Left lung (tissue), 14 donors: ENCODE data around the gene FSTL1. TPM values are rescaled to one million over a fixed set of nuclear protein-coding genes. Genes with fewer than 3 reads are reported as not detected.

Experiments used
- ATAC-seq: fragments of 200-7000 bp; cut with Tn5 transposase; one replicate; pipeline ENCODE4 v1.9.1; 2020; ENCODE audit warnings: moderate library complexity
- DNase-seq, 4 donors: peaks; one replicate each; pipeline ENCODE4 v3.0.0-alpha.2; 2013 to 2020
- H3K27ac ChIP-seq, 2 donors: fragments of 200-600 bp; sonication (generic) in 1 of 2; one replicate each; pipeline versions ENCODE4 v1.5.0 to v1.8.0; 2020 to 2021
- H3K27me3 ChIP-seq, 2 donors: fragments of 200-600 bp; sonication (generic) in 1 of 2; one replicate each; pipeline versions ENCODE4 v1.5.0 to v1.8.0; 2020 to 2021
- H3K36me3 ChIP-seq, 2 donors: fragments of 200-600 bp; sonication (generic) in 1 of 2; one replicate each; pipeline versions ENCODE4 v1.5.0 to v1.8.0; 2020 to 2021
- H3K4me1 ChIP-seq, 2 donors: fragments of 200-600 bp; one replicate each; pipeline ENCODE4 v1.8.0; 2021
- H3K4me3 ChIP-seq, 2 donors: fragments of 200-600 bp; sonication (generic) in 1 of 2; one replicate each; pipeline versions ENCODE4 v1.5.0 to v1.8.0; 2020 to 2021; ENCODE audit warnings: mild to moderate bottlenecking in 1 of 2
- H3K9me3 ChIP-seq, 2 donors: fragments of 200-600 bp; sonication (generic) in 1 of 2; one replicate each; pipeline versions ENCODE4 v1.5.0 to v1.8.0; 2020 to 2021
- CTCF ChIP-seq, 2 donors: fragments of 200-600 bp; sonication (generic) in 1 of 2; IDR thresholded peaks; one replicate each; pipeline versions ENCODE4 v1.5.0 to v1.8.0; 2021; ENCODE audit warnings: antibody characterized with exemption in 2 of 2
- intact Hi-C, 2 donors: fragments of 100-400 bp; cut with DNase I; formaldehyde crosslinking; loops; one replicate each; pipeline versions ENCODE4 v1.11.2 to v1.14.2; 2022
- long read RNA-seq, 12 donors: library from polyadenylated mRNA in 2 of 12; unstranded in 2 of 12; transcript quantifications; one replicate each; pipeline ENCODE4 v2.0.0 and lab custom pipeline, GENCODE V29; 2019 to 2026
- polyA plus RNA-seq, 6 donors: library from polyadenylated mRNA; unstranded; fragments of 120-200 nt; gene quantifications; one replicate each; pipeline ENCODE4 v1.2.1, GENCODE V29; 2013; ENCODE audit not compliant: insufficient read length in 6 of 6
- total RNA-seq, 2 donors: library from RNA; stranded (reverse); fragmentation: NEBNext Ultra II Directional; extraction: Animal tissue kit (Norgen Biotek cat#: 25700); gene quantifications; one replicate each; pipeline ENCODE4 v1.2.1, GENCODE V29; 2021
- donor health status: DM: no; HTN: yes; CAD: no.
- donor health status: DM: no; HTN: no; CAD: no.

Gene FSTL1, protein sequence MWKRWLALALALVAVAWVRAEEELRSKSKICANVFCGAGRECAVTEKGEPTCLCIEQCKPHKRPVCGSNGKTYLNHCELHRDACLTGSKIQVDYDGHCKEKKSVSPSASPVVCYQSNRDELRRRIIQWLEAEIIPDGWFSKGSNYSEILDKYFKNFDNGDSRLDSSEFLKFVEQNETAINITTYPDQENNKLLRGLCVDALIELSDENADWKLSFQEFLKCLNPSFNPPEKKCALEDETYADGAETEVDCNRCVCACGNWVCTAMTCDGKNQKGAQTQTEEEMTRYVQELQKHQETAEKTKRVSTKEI
- 100 to 1,000 TPM; 265 to 530 TPM for total RNA-seq
- polyA plus RNA-seq, result 100 to 1,000 TPM; 464 to 564 (median 529) TPM
- long read RNA-seq, donor 1, full-length matches to known transcripts, result 186 of 260 reads
- long read RNA-seq, donor 1, partial matches to known transcripts, result 40 of 260 reads
- long read RNA-seq, donor 1, other reads (novel, unspliced or antisense), result 34 of 260 reads
- long read RNA-seq, donor 2, full-length matches to known transcripts, result 147 of 207 reads
- long read RNA-seq, donor 2, partial matches to known transcripts, result 29 of 207 reads
- long read RNA-seq, donor 2, other reads (novel, unspliced or antisense), result 31 of 207 reads
- long read RNA-seq, donor 3, full-length matches to known transcripts, result 64 of 78 reads
- long read RNA-seq, donor 3, partial matches to known transcripts, result 9 of 78 reads
- long read RNA-seq, donor 3, other reads (novel, unspliced or antisense), result 5 of 78 reads
- long read RNA-seq, donor 4, full-length matches to known transcripts, result 24 of 49 reads
- long read RNA-seq, donor 4, partial matches to known transcripts, result 7 of 49 reads
- long read RNA-seq, donor 4, other reads (novel, unspliced or antisense), result 18 of 49 reads
- long read RNA-seq, donor 5, full-length matches to known transcripts, result 139 of 188 reads
- long read RNA-seq, donor 5, partial matches to known transcripts, result 16 of 188 reads
- long read RNA-seq, donor 5, other reads (novel, unspliced or antisense), result 33 of 188 reads
- long read RNA-seq, donor 6, full-length matches to known transcripts, result 95 of 120 reads
- long read RNA-seq, donor 6, partial matches to known transcripts, result 5 of 120 reads
- long read RNA-seq, donor 6, other reads (novel, unspliced or antisense), result 20 of 120 reads
- long read RNA-seq, donor 7, full-length matches to known transcripts, result 43 of 61 reads
- long read RNA-seq, donor 7, partial matches to known transcripts, result 7 of 61 reads
- long read RNA-seq, donor 7, other reads (novel, unspliced or antisense), result 11 of 61 reads
- long read RNA-seq, donor 8, full-length matches to known transcripts, result 95 of 127 reads
- long read RNA-seq, donor 8, partial matches to known transcripts, result 24 of 127 reads
- long read RNA-seq, donor 8, other reads (novel, unspliced or antisense), result 8 of 127 reads
- long read RNA-seq, donor 9, full-length matches to known transcripts, result 1 of 1 reads
- long read RNA-seq, donor 9, partial matches to known transcripts, result 0 of 1 reads
- long read RNA-seq, donor 9, other reads (novel, unspliced or antisense), result 0 of 1 reads
- long read RNA-seq, donor 10, full-length matches to known transcripts, result 9 of 10 reads
- long read RNA-seq, donor 10, partial matches to known transcripts, result 0 of 10 reads
- long read RNA-seq, donor 10, other reads (novel, unspliced or antisense), result 1 of 10 reads
- long read RNA-seq, donor 11, full-length matches to known transcripts, result 30 of 30 reads
- long read RNA-seq, donor 11, partial matches to known transcripts, result 0 of 30 reads
- long read RNA-seq, donor 11, other reads (novel, unspliced or antisense), result 0 of 30 reads
- long read RNA-seq, donor 12, full-length matches to known transcripts, result 94 of 122 reads
- long read RNA-seq, donor 12, partial matches to known transcripts, result 8 of 122 reads
- long read RNA-seq, donor 12, other reads (novel, unspliced or antisense), result 20 of 122 reads

DNA sequence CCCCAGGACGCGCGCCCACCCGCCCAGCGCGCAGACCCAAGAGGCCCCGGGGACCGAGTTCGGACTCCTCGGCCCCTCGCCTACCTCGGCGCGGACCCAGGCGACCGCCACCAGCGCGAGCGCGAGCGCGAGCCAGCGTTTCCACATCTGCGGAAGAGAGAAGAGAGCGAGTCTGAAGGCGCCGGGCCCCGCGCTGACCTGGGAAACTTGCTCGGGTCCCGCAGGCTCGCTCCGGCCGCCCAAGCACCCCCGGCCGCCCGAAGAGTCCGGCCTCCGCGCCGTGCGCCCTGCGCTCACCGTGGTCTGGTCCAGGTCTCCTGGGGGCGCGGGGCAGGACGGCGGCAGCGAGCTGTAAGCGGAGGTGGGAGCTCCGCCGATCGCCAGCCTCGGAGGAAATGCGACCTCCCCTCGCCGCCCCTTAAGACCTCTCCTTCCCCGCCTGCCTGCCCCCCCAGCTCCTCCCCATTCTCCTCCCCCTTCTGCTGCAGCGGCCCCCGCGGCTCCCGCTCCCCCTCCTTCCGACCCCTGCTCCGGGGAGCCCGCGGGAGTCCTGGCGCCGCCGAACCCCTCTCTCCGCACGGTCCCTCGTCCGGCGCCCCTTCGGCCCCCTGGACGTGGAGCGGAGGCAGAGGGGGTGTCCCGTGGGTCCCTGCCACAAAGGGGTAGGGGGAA is at the start of gene FSTL1:
Gene FSTL1 (minus strand): TSS at position 393 of the 672 bp plus-strand sequence. CDS start 246 bp downstream, at position 147.
- H3K9me3 ChIP-seq, result no peaks in the 10 kb centered on the region
- TF ChIP-seq CTCF (IDR thresholded peaks at IDR 0.05), result no peak
- peak within 1 kb of the TSS; percentile 52 to 59 for H3K4me3 ChIP-seq
- H3K27me3 ChIP-seq, result peaks cover 0 to 58% of the 10 kb centered on the region in 2 donors
- peaks cover 9 to 30% of the 10 kb centered on the region in 2 donors for H3K4me1 ChIP-seq
- ATAC-seq, result peak; percentile 74
- peak within 1 kb of the TSS; percentile 79 to 89 for H3K27ac ChIP-seq
- DNase-seq, result peak; percentile 59 to 91 (median 82)
- intact Hi-C loops, result no loop called here
- H3K36me3 ChIP-seq, result no peaks in the 10 kb centered on the region

DNA sequence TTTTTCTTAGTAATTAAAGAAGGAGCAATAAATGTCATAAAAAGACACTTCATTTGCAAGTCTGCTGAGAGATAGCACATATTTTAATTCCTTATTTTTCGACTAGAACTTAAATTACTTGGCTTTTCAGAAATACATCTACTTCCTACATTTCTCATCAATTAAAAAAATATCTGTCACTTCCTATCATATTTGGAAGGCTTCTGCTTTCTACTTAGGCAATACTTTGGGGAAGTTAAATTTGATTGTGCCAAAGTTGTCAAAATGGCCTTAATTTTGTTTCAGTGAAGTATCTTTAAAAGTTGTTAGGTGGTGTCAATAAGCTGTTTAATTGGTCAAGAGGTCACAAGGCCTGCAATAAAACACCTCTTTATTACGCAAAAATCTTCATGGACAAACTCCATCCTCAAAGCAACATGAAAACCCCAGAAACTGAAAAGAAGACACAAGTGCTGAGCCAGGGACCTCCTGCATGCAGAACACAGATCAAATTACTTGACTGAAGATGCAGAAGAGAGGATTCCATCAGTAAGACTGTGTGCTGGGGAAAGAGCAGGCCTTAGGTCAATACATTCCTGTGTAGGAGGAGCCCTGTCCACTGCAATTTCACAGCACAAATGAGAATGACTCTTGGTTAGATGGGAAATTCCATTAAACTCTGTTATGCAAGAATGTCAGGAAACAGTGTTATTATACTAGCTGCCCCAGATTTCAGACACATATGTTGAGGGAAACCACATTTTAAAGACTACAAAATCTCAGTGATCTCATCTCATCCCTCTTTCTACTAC is 48.0 kb upstream of the FSTL1 start:
- intact Hi-C loops, result no loop called here
- ATAC-seq, result peak; percentile 87

GRCh38 chr3:120497818-120498217 is 47.0 kb upstream of the FSTL1 start:
- peaks cover 0 to 12% of the 10 kb centered on the region in 2 donors for H3K9me3 ChIP-seq
- H3K36me3 ChIP-seq, result no peaks in the 10 kb centered on the region
- H3K27ac ChIP-seq, result peak overlapping the region in 1 of 2 donors; percentile 10
- no peak for TF ChIP-seq CTCF (IDR thresholded peaks at IDR 0.05)
- H3K4me1 ChIP-seq, result peaks cover 0 to 6% of the 10 kb centered on the region in 2 donors
- DNase-seq (no peak), ATAC-seq (no peak)
- no peak overlapping the region for H3K4me3 ChIP-seq
- no peaks in the 10 kb centered on the region for H3K27me3 ChIP-seq
- intact Hi-C loops, result no loop called here

More for the DNA sequence above, 48.0 kb upstream of the FSTL1 start:
- H3K4me3 ChIP-seq, result no peak overlapping the region
- peak overlapping the region in 1 of 2 donors; percentile 10 for H3K27ac ChIP-seq
- no peak for TF ChIP-seq CTCF (IDR thresholded peaks at IDR 0.05)
- peaks cover 0 to 6% of the 10 kb centered on the region in 2 donors for H3K4me1 ChIP-seq
- peaks cover 0 to 12% of the 10 kb centered on the region in 2 donors for H3K9me3 ChIP-seq
- no peaks in the 10 kb centered on the region for H3K27me3 ChIP-seq
- no peaks in the 10 kb centered on the region for H3K36me3 ChIP-seq
- DNase-seq, result peak in 1 of 4 donors; percentile 56
